ENCODE results near the gene EXT2.

GRCh38 chr11:44094260-44094868, 1.1 kb upstream of the EXT2 start:
- TF ChIP-seq SP1 (IDR thresholded peaks at IDR 0.05): no peak
- TF ChIP-seq, protein P1, sequence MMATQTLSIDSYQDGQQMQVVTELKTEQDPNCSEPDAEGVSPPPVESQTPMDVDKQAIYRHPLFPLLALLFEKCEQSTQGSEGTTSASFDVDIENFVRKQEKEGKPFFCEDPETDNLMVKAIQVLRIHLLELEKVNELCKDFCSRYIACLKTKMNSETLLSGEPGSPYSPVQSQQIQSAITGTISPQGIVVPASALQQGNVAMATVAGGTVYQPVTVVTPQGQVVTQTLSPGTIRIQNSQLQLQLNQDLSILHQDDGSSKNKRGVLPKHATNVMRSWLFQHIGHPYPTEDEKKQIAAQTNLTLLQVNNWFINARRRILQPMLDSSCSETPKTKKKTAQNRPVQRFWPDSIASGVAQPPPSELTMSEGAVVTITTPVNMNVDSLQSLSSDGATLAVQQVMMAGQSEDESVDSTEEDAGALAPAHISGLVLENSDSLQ (IDR thresholded peaks at IDR 0.05): no peak

Data from HEK293T (cell line).